Endothelial cell of umbilical vein (primary cell): Measurements from ENCODE around the gene FBXO22. TPM values are rescaled to one million over a fixed set of nuclear protein-coding genes. Genes with fewer than 3 reads are reported as not detected.
"Not testable (repeated sequence)": the region's sequence is repeated elsewhere in the genome, so short reads cannot be mapped to it uniquely, and the experiment has no call there.

Experiments used
- BruUV-seq: library from RNA; stranded (reverse); fragments of 400-500 nt; replicated peaks from 2 replicates; lab custom pipeline; 2021; lab: Mats Ljungman, UMichigan
- CTCF ChIA-PET: fragments of 300-600, 350-600 bp; sonication (Branson Sonifier 250); formaldehyde crosslinking; loops from one replicate; lab custom pipeline; 2021; ENCODE audit warnings: antibody characterized with exemption, inconsistent platforms; lab: Charles Lee
- POLR2A ChIA-PET: fragments of 300-600, 350-600 bp; sonication (Branson Sonifier 250); formaldehyde crosslinking; loops from one replicate; lab custom pipeline; 2021; ENCODE audit warnings: antibody characterized with exemption, inconsistent platforms; lab: Charles Lee
- DNase-seq: peaks from one replicate; pipeline ENCODE4 v3.0.0-alpha.2; 2011; ENCODE audit warnings: low read depth, low spot score
- FAIRE-seq: peaks from 2 replicates; lab custom pipeline; 2011; peaks lifted over from hg19 to GRCh38; lab: Jason Lieb, UNC
- H2AFZ ChIP-seq: 2 replicates; pipeline ENCODE4 v1.6.0; 2012; ENCODE audit warnings: low read depth, low read length, control low read depth, inconsistent platforms
- H3K27ac ChIP-seq: 2 replicates; pipeline ENCODE4 v1.5.1; 2011; ENCODE audit warnings: low read depth, mild to moderate bottlenecking, control low read depth, low read length, moderate library complexity; ENCODE audit not compliant: insufficient read depth
- H3K27me3 ChIP-seq, 2 experiments: 2 replicates each; pipeline versions ENCODE4 v1.6.0 to v1.6.1; 2011; ENCODE audit warnings: low read length in 2 of 2, mixed read lengths in 1 of 2; ENCODE audit not compliant: control insufficient read depth in 2 of 2, insufficient read depth in 2 of 2
- H3K36me3 ChIP-seq, 2 experiments: 2 replicates in 1 of 2; 3 replicates in 1 of 2; pipeline ENCODE4 v1.5.1; 2011; ENCODE audit warnings: low read length in 2 of 2, mild to moderate bottlenecking in 1 of 2, moderate library complexity in 1 of 2; ENCODE audit not compliant: control insufficient read depth in 2 of 2, insufficient read depth in 2 of 2; ENCODE audit errors: extremely low read depth in 1 of 2
- H3K4me1 ChIP-seq: 3 replicates; pipeline ENCODE4 v1.5.1; 2011; ENCODE audit warnings: mild to moderate bottlenecking, low read length; ENCODE audit not compliant: control insufficient read depth, insufficient read depth; ENCODE audit errors: extremely low read depth
- H3K4me2 ChIP-seq: 2 replicates; pipeline ENCODE4 v1.6.1; 2011; ENCODE audit warnings: low read length, control low read depth, mixed read lengths; ENCODE audit not compliant: insufficient read depth
- H3K4me3 ChIP-seq, 3 experiments: fragments of 200-600 bp in 1 of 3; sonication (generic), shearing (Covaris generic) in 1 of 3; replicated peaks in 1 of 3; 2 replicates each; pipeline ENCODE4 v1.5.1; 2011 to 2016; ENCODE audit warnings: control low read depth in 3 of 3, low read length in 3 of 3, mild to moderate bottlenecking in 2 of 3, inconsistent platforms in 1 of 3, low read depth in 1 of 3, moderate library complexity in 1 of 3; ENCODE audit not compliant: insufficient read depth in 1 of 3
- H3K79me2 ChIP-seq: 2 replicates; pipeline ENCODE4 v1.6.0; 2012; ENCODE audit warnings: low read length, inconsistent platforms; ENCODE audit not compliant: control insufficient read depth, insufficient read depth
- H3K9ac ChIP-seq: replicated peaks from 2 replicates; pipeline ENCODE3; 2011; ENCODE audit warnings: low read length, control low read depth; ENCODE audit not compliant: insufficient read depth; ENCODE audit errors: extremely low read depth
- H3K9me1 ChIP-seq: replicated peaks from 3 replicates; pipeline ENCODE4 v1.6.0; 2011; ENCODE audit warnings: mild to moderate bottlenecking, low read length; ENCODE audit not compliant: control insufficient read depth, insufficient read depth; ENCODE audit errors: extremely low read depth
- H3K9me3 ChIP-seq: replicated peaks from 2 replicates; pipeline ENCODE4 v1.5.1; 2012; ENCODE audit warnings: low read length, inconsistent platforms; ENCODE audit not compliant: control insufficient read depth, insufficient read depth
- H4K20me1 ChIP-seq: replicated peaks from 2 replicates; pipeline ENCODE3; 2011; ENCODE audit warnings: mild to moderate bottlenecking, low read length; ENCODE audit not compliant: control insufficient read depth, insufficient read depth; ENCODE audit errors: extremely low read depth
- EZH2 ChIP-seq: IDR thresholded peaks from 2 replicates; pipeline ENCODE4 v1.6.1; 2012; ENCODE audit warnings: borderline replicate concordance, low read depth, mild to moderate bottlenecking, moderate library complexity, low read length, inconsistent platforms; ENCODE audit not compliant: severe bottlenecking
- FOS ChIP-seq: IDR thresholded peaks from 2 replicates; pipeline ENCODE4 v1.6.1; 2011; ENCODE audit warnings: mild to moderate bottlenecking, low read length, moderate library complexity, borderline replicate concordance; ENCODE audit not compliant: insufficient read depth
- dilution Hi-C: fragments of 300-500 bp; cut with MboI; formaldehyde crosslinking; loops from one replicate; pipeline ENCODE4 v1.15.0; 2019; ENCODE audit warnings: low sequenced_read_pairs; ENCODE audit not compliant: extremely low pct_ligation_motif_present
- intact Hi-C: fragments of 100-400 bp; cut with micrococcal nuclease; formaldehyde crosslinking; loops from one replicate; pipeline ENCODE4 v1.10.0; 2022
- polyA plus RNA-seq, 4 experiments: library from polyadenylated mRNA; depleted of rRNA in 3 of 4; stranded (reverse) in 3 of 4; unstranded in 1 of 4; fragments of >200 nt; gene quantifications; 2 replicates each; pipeline versions ENCODE4 v1.2.1 to v1.2.3, GENCODE V29; 2011 to 2012; ENCODE audit warnings: missing spikeins in 1 of 4
- total RNA-seq: library from RNA; stranded (reverse); gene quantifications from 2 replicates; pipeline ENCODE4 v1.2.3, GENCODE V29; 2021
- TF ChIP-seq, protein P1 (sequence below): IDR thresholded peaks from 2 replicates; pipeline ENCODE4 v1.6.1; 2011; ENCODE audit not compliant: insufficient read depth, insufficient read length
- TF ChIP-seq, protein P2 (sequence below), 2 donors: IDR thresholded peaks; 1 replicate in 1 of 2; 2 replicates in 1 of 2; pipeline ENCODE4 v1.5.1; 2011; ENCODE audit warnings: low read length in 2 of 2, mild to moderate bottlenecking in 2 of 2, moderate library complexity in 2 of 2, control low read depth in 1 of 2, inconsistent platforms in 1 of 2, low read depth in 1 of 2; ENCODE audit not compliant: insufficient read depth in 1 of 2; ENCODE audit errors: extremely low read depth in 1 of 2

FBXO22 gene
- total and polyA plus RNA-seq, 2 donors (not counting 3 experiments of a cell fraction or from before 2014, with no cell fraction given): 20.8 to 41.6 TPM

DNA sequence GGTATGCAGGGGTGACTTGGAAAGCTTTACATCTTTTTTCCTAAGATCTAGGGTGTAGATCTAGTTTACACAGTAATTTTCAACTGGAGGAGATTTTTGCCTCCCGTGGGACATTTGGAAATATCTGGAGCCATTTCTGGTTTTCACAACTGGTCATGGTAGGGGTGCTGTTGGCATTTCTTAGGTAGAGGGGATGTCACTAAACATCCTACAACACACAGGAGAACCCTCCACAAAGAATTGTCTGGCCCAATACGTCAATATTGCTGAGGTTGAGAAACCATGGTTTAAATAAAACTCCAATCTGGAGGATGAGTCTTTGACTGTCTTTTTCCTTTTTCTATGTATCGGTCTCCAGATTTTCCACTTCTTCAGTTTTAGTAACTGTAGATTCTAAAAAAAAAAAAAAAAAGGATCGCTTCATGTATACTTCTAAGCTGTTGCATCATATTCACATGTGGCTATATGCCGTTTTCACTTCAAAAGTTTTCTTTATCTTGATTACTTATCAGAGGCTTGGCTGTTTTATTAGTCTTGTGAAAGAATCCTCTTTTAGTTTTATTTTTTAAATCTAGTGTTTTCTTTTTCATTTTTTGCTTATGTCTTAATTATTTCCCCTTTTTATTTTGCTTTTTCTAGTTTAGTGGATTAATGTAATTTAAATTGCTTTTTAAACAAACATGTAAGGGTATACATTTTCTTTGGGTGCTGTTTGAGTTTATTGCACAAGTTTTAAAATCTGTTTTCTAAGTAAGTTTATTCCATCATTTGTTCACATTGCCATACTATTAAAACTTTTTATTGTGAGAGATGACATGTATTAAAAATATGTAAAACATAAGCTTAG, 39.2 kb upstream of the FBXO22 start:
- BruUV-seq: no TSS peak
- Histone ChIP-seq H3K9me3 (no peaks in the 10 kb centered on the region), H2AFZ (no peak overlapping the region), H3K4me1 (no peaks in the 10 kb centered on the region), H3K27ac (no peak overlapping the region), H3K9me1 (no peaks in the 10 kb centered on the region), H3K9ac (no peak overlapping the region), H4K20me1 (no peaks in the 10 kb centered on the region), H3K4me2 (no peak overlapping the region), H3K4me3 (no peak overlapping the region), H3K36me3 (peaks cover 2% of the 10 kb centered on the region in 2 experiments), H3K79me2 (peaks cover 23% of the 10 kb centered on the region), H3K27me3 (no peaks in the 10 kb centered on the region)
- ChIA-PET CTCF (no interaction called here), POLR2A (no interaction called here)
- intact Hi-C loops (no loop called here), dilution Hi-C loops (no loop called here)
- DNase-seq: no peak
- no peak for FAIRE-seq
- no peak for TF ChIP-seq FOS
- no peak for TF ChIP-seq EZH2
- TF ChIP-seq, protein P1, sequence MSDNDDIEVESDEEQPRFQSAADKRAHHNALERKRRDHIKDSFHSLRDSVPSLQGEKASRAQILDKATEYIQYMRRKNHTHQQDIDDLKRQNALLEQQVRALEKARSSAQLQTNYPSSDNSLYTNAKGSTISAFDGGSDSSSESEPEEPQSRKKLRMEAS: no peak
- TF ChIP-seq, protein P2, sequence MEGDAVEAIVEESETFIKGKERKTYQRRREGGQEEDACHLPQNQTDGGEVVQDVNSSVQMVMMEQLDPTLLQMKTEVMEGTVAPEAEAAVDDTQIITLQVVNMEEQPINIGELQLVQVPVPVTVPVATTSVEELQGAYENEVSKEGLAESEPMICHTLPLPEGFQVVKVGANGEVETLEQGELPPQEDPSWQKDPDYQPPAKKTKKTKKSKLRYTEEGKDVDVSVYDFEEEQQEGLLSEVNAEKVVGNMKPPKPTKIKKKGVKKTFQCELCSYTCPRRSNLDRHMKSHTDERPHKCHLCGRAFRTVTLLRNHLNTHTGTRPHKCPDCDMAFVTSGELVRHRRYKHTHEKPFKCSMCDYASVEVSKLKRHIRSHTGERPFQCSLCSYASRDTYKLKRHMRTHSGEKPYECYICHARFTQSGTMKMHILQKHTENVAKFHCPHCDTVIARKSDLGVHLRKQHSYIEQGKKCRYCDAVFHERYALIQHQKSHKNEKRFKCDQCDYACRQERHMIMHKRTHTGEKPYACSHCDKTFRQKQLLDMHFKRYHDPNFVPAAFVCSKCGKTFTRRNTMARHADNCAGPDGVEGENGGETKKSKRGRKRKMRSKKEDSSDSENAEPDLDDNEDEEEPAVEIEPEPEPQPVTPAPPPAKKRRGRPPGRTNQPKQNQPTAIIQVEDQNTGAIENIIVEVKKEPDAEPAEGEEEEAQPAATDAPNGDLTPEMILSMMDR (IDR thresholded peaks at IDR 0.05; ENCODE audit: extremely low read depth in 1 of 2, insufficient read depth in 1 of 2, low read depth in 1 of 2, low read length in 2 of 2): no peak

DNA sequence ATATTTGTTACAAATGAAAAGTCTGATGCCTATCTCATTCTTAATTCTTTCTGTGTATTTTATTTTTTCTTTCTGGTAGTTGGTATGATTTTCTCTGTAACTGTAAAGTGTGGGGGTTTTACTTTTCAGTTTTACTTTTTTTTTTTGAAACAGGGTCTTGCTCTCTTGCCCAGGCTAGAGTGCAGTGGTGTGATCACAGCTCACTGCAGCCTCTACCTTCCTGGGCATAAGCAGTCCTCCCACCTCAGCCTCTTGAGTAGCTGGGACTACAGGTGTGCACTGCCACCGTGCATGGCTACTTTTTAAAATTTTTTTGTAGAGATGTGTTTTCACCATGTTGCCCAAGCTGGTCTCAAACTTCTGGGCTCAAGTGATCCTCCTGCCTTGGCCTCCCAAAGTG, 37.6 kb upstream of the FBXO22 start:
- POLR2A ChIA-PET, H3K9me1 ChIP-seq, H3K4me2 ChIP-seq, H3K27ac ChIP-seq, H2AFZ ChIP-seq, intact Hi-C loops, H3K9me3 ChIP-seq, H3K9ac ChIP-seq, FAIRE-seq, CTCF ChIA-PET, DNase-seq, H3K27me3 ChIP-seq, BruUV-seq, H3K4me3 ChIP-seq, H4K20me1 ChIP-seq, H3K36me3 ChIP-seq, H3K4me1 ChIP-seq, dilution Hi-C loops: not testable (repeated sequence)
- peaks cover 20% of the 10 kb centered on the region for H3K79me2 ChIP-seq
